Measurements from ENCODE around the gene SPRR2D.
"Not testable (repeated sequence)": the region's sequence is repeated elsewhere in the genome, so short reads cannot be mapped to it uniquely, and the experiment has no call there.

The SPRR2D gene

GRCh38 chr1:153040950-153041631 is at the start of gene SPRR2D:
Gene SPRR2D (minus strand): TSS chr1:153041120. CDS start chr1:153040346, 774 bp downstream.
- DNase-seq, result no peak

- no peak for DNase-seq
Measured at GRCh38 chr1:153087652-153088051, 46.7 kb upstream of the SPRR2D start.

- no peak for DNase-seq
Measured at GRCh38 chr1:153081736-153082135, 40.8 kb upstream of the SPRR2D start.

GRCh38 chr1:153072806-153073726 is 32.1 kb upstream of the SPRR2D start:
- no peak for DNase-seq

GRCh38 chr1:153071511-153071910 is 30.6 kb upstream of the SPRR2D start, which contains the start of gene SPRR2B:
Gene SPRR2B (minus strand): TSS chr1:153071611. CDS start chr1:153070839, 772 bp downstream.
- DNase-seq, result no peak

- DNase-seq, result no peak
Measured at GRCh38 chr1:153070243-153070642, 29.3 kb upstream of the SPRR2D start.

GRCh38 chr1:153058826-153059784 is 18.2 kb upstream of the SPRR2D start:
- DNase-seq, result no peak

GRCh38 chr1:153058154-153058553 is 17.2 kb upstream of the SPRR2D start:
- DNase-seq, result no peak

GRCh38 chr1:153057375-153057774 is 16.5 kb upstream of the SPRR2D start, which contains the start of gene SPRR2A:
Gene SPRR2A (minus strand): TSS chr1:153057512. CDS start chr1:153056735, 777 bp downstream.
- DNase-seq, result no peak

- not testable (repeated sequence) for DNase-seq
Measured at GRCh38 chr1:153056111-153056510, 15.2 kb upstream of the SPRR2D start.

GRCh38 chr1:153049211-153049610 is 8.3 kb upstream of the SPRR2D start:
- no peak for DNase-seq

GRCh38 chr1:153035211-153035610 is 5.7 kb downstream of the SPRR2D start:
- DNase-seq, result no peak

- no peak for DNase-seq
Measured at GRCh38 chr1:153032677-153033308, 8.1 kb downstream of the SPRR2D start.

- DNase-seq, result no peak
Measured at GRCh38 chr1:153032073-153032472, 8.8 kb downstream of the SPRR2D start.

- no peak for DNase-seq
Measured at GRCh38 chr1:153030895-153031294, 10.0 kb downstream of the SPRR2D start, which contains the start of gene SPRR1B. Gene SPRR1B (plus strand): TSS chr1:153031203. CDS start chr1:153032346, 1,143 bp downstream.

- DNase-seq, result no peak
Measured at GRCh38 chr1:153028766-153029165, 12.2 kb downstream of the SPRR2D start.

GRCh38 chr1:153025797-153026196 is 15.1 kb downstream of the SPRR2D start:
- DNase-seq, result no peak

GRCh38 chr1:153024413-153024812 is 16.5 kb downstream of the SPRR2D start:
- no peak for DNase-seq

- DNase-seq, result no peak
Measured at GRCh38 chr1:153023109-153023508, 17.8 kb downstream of the SPRR2D start.

GRCh38 chr1:153022340-153022739 is 18.6 kb downstream of the SPRR2D start:
- DNase-seq, result not testable (repeated sequence)

GRCh38 chr1:153021829-153022228 is 19.1 kb downstream of the SPRR2D start:
- not testable (repeated sequence) for DNase-seq

GRCh38 chr1:153011235-153011758 is 29.6 kb downstream of the SPRR2D start:
- not testable (repeated sequence) for DNase-seq

All from GDM1 (cell line).